Tibial nerve (tissue), 4 donors: ENCODE results near the gene RAP1GAP2.

Experiments
- EP300 ChIP-seq, 2 donors: sonication (generic); formaldehyde crosslinking; IDR thresholded peaks; one replicate each; pipeline ENCODE4 v1.6.1; 2017; ENCODE audit warnings: antibody characterized with exemption in 2 of 2, mild to moderate bottlenecking in 1 of 2
- POLR2A ChIP-seq, 2 donors: fragments of 450-650 bp; IDR thresholded peaks; one replicate each; pipeline ENCODE4 v1.6.1; 2017; ENCODE audit warnings: antibody characterized with exemption in 2 of 2, mild to moderate bottlenecking in 2 of 2, moderate library complexity in 2 of 2
- TF ChIP-seq, protein P1 (sequence below), 5 experiments: fragments of 200-600 bp in 3 of 5; fragments of 450-650 bp in 2 of 5; sonication (generic) in 3 of 5; IDR thresholded peaks; one replicate each; pipeline ENCODE4 v1.5.1; 2016 to 2019; ENCODE audit warnings: antibody characterized with exemption in 5 of 5, mild to moderate bottlenecking in 3 of 5, moderate library complexity in 2 of 5

DNA sequence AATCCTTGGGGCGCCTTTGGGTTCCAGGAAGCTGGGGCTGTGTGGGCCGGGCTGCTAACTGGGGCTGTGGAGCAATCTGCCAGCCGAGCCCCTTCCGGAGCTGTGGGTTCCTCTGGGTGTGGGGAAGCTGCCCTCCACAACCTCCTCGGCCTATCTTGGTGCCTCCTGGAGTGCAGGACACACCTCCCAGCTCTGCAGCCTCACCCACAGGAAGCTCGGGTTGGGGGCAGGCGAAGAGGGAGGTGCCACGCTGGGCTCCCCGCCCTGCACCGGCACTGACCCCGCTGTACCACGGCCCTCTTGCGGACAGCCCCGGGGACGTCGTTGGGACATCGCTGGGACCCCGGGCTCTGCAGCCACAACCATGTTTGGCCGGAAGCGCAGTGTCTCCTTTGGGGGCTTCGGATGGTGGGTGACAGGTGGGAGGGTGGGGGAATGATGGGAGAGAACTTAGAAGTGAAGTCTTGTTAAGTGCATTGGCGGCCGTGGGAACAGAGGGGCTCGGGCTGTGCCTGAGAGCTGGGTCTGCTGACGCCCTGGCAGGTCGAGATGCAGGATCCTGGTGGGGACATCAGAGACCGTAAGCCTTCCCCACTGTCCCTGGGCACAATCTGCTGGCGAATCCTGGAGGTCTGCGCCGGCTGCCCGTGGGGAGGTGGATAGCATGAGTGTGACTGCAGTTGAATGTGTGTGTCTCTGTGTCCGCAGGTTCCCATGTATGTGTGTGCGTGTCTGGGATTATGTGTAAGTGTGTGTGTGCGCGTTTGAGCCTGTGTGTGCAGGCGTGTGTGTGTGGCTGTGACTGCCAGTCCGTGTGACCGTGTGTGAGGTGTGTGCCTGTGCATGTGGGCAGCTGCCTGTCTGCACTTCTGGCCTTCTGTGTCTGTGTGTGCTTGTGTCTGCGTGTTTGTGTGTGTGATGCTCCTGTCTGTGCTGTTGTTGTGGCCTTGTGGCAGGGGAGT lies at the start of gene RAP1GAP2:
- TF ChIP-seq, protein P1, sequence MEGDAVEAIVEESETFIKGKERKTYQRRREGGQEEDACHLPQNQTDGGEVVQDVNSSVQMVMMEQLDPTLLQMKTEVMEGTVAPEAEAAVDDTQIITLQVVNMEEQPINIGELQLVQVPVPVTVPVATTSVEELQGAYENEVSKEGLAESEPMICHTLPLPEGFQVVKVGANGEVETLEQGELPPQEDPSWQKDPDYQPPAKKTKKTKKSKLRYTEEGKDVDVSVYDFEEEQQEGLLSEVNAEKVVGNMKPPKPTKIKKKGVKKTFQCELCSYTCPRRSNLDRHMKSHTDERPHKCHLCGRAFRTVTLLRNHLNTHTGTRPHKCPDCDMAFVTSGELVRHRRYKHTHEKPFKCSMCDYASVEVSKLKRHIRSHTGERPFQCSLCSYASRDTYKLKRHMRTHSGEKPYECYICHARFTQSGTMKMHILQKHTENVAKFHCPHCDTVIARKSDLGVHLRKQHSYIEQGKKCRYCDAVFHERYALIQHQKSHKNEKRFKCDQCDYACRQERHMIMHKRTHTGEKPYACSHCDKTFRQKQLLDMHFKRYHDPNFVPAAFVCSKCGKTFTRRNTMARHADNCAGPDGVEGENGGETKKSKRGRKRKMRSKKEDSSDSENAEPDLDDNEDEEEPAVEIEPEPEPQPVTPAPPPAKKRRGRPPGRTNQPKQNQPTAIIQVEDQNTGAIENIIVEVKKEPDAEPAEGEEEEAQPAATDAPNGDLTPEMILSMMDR (IDR thresholded peaks at IDR 0.05): no peak
- TF ChIP-seq POLR2A (IDR thresholded peaks at IDR 0.05) (no peak), EP300 (IDR thresholded peaks at IDR 0.05) (no peak)
